LHCN-M2 (cell line): ENCODE measurements around the gene UCP3. TPM values are rescaled to one million over a fixed set of nuclear protein-coding genes. Genes with fewer than 3 reads are reported as not detected.

Experiments used
- DNase-seq: peaks from one replicate; pipeline ENCODE4 v3.0.0-alpha.2; 2012; ENCODE audit warnings: low read depth
- total RNA-seq: library from RNA; depleted of rRNA; stranded (reverse); fragments of >200 nt; gene quantifications from 2 replicates; pipeline ENCODE4 v1.2.3, GENCODE V29; 2014; rRNA removed

The UCP3 gene
- total RNA-seq, 1 experiment from 2014 or later, result 1.1 TPM

DNA sequence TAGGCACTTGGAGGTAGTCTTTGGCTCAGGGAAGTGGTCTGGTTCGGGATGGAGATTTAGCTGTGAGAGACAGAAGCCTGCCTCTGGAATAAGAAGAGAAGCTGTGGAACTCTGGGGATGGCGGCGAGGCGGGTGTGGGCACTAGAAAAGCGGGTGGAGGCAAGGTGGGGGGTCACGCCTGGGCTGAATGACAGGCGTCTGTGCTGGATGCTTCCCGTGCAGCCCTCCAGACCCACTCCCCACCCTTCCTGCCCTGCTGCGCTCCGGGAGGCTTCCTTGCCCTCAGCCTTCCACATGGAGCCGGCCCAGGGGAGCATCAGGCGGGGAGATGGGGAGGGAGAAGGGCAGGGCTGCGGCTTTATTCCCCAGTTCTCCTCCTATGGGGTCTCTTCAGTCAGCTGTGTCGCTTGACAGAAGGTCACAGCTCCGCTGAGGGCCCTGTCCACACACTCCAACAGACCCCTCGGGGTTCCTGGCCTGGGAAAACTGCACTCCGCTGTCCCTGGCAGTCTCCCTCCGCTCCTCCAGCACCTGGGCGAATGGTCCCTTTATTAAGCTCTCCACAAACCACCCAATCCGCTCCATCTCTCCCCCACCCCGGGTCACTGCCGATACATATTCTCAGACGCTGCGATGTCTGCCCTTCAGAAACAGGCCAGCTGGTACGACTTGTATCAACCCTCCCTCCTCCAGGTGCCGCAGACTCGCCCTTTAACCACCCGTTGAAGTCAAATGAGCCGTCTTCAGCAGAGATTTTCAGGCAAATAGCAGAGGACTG is 51.8 kb downstream of the UCP3 start:
- no peak for DNase-seq

DNA sequence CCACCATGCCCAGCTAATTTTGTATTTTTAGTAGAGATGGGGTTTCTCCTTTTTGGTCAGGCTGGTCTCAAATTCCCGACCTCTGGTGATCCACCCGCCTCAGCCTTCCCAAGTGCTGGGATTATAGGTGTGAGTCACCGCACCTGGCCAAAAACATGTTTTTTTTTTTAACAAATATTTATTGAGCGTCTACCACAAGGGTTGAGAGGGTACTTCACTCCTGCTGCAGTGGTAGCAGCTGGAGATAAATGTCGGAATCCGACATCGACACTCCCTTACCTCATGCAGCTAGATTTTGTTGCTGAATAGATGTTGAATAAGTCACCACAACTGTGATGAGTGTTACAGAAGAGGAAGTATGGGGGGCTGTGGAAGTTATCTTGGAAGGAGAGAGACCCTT is 57.1 kb downstream of the UCP3 start:
- peak; percentile 89 for DNase-seq

DNA sequence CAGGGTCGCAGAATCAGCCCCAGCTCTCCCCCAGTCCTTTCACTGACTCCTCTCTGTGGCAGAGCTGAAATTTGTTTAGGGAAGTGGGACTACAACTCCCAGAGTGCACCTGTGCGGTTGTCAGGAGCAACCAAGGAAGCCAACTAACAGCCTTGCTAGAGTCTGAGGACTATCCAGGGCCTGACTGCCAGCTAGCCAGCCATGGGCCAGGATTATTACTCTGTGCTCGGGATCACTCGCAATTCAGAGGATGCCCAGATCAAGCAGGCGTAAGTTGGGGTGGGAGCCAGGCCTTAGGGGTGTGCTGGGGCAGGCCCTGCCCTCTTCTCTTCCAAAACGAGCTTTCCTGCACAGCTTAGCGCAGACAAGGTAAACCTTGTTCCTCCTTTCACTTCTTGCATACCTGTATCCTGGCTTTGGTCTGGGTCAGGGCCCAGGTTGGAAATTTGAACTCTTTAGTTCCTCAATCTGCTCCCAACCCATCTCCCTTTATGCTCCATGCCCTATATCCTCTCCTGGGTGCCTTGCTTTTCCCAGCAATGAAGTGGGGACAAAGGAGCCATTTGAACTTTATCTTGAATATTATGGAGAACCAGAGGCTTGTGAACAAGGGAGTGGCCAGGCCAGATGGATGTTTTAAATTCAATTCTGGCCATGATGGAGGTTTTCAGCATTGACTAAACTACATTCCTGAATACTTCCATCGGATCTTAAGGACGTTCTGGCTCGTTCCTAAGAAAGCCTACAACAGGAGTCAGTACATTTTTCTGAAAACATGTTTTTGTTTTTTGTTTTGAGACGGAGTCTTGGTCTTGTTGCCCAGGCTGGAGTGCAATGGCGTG is 57.8 kb downstream of the UCP3 start, which contains the start of gene DNAJB13:
TSS of gene DNAJB13 (plus strand) at position 158 of the 842 bp plus-strand sequence. CDS start at position 202, 44 bp downstream.
- DNase-seq, result peak; percentile 63

Other genes with a start within 250 kb of the UCP3 start
- 120 and 130 TPM in 2 replicates for gene RAB6A, start 248.0 kb downstream of the UCP3 start, total RNA-seq
- 14.8 and 27.3 TPM in 2 replicates for gene MRPL48, start 221.2 kb downstream of the UCP3 start, total RNA-seq
- 119 and 131 TPM in 2 replicates for gene COA4, start 132.2 kb downstream of the UCP3 start, total RNA-seq
- 10.0 and 11.7 TPM in 2 replicates for gene PAAF1, start 132.1 kb downstream of the UCP3 start, total RNA-seq
- 0.06 TPM in 1 of 2 replicates, not detected in the other for gene DNAJB13, start 58.1 kb downstream of the UCP3 start, total RNA-seq
- gene UCP2, start 26.2 kb downstream of the UCP3 start, total RNA-seq, result 4.3 and 8.0 TPM in 2 replicates
- gene C2CD3, start 161.9 kb upstream of the UCP3 start, total RNA-seq, result 20.2 and 22.8 TPM in 2 replicates
- 60.3 and 73.5 TPM in 2 replicates for gene PPME1, start 162.2 kb upstream of the UCP3 start, total RNA-seq